ENCODE results near the gene KDM4D.

The KDM4D gene

GRCh38 chr11:94933223-94934130 lies 40.0 kb upstream of the KDM4D start:
- TF ChIP-seq TAF1 (IDR thresholded peaks at IDR 0.05; ENCODE audit: borderline replicate concordance, insufficient read depth, low read length) (no peak), FOXP2 (optimal IDR thresholded peaks at IDR 0.05; ENCODE audit: borderline replicate concordance, extremely low read depth, extremely low read length, insufficient read depth) (no peak), POLR2AphosphoS5 (IDR thresholded peaks at IDR 0.05; ENCODE audit: low read depth, low read length) (no peak)

GRCh38 chr11:94934362-94934761 lies 39.1 kb upstream of the KDM4D start:
- TF ChIP-seq POLR2AphosphoS5 (IDR thresholded peaks at IDR 0.05; ENCODE audit: low read depth, low read length) (no peak), REST (IDR thresholded peaks at IDR 0.05; ENCODE audit: insufficient read depth in 1 of 2, low read depth in 2 of 2, low read length in 2 of 2) (no peak), FOXP2 (optimal IDR thresholded peaks at IDR 0.05; ENCODE audit: borderline replicate concordance, extremely low read depth, extremely low read length, insufficient read depth) (no peak), SIN3A (IDR thresholded peaks at IDR 0.05; ENCODE audit: borderline replicate concordance, insufficient read depth, low read length) (no peak), TAF1 (IDR thresholded peaks at IDR 0.05; ENCODE audit: borderline replicate concordance, insufficient read depth, low read length) (no peak)

- TF ChIP-seq REST (IDR thresholded peaks at IDR 0.05; ENCODE audit: insufficient read depth in 1 of 2, low read depth in 2 of 2, low read length in 2 of 2), result no peak; a peak in 1 of 4 replicates
- 0 out of 2 replicates have a peak, but pooled peaks have one; percentile 19 for TF ChIP-seq SIN3A (IDR thresholded peaks at IDR 0.05; ENCODE audit: borderline replicate concordance, insufficient read depth, low read length)
- no peak for TF ChIP-seq FOXP2 (optimal IDR thresholded peaks at IDR 0.05; ENCODE audit: borderline replicate concordance, extremely low read depth, extremely low read length, insufficient read depth)
These were observed 38.7 kb upstream of the KDM4D start for GRCh38 chr11:94934846-94935245.

GRCh38 chr11:94938095-94939055 lies 35.1 kb upstream of the KDM4D start:
- TF ChIP-seq POLR2AphosphoS5 (IDR thresholded peaks at IDR 0.05; ENCODE audit: low read depth, low read length) (no peak), REST (IDR thresholded peaks at IDR 0.05; ENCODE audit: insufficient read depth in 1 of 2, low read depth in 2 of 2, low read length in 2 of 2) (no peak), SIN3A (IDR thresholded peaks at IDR 0.05; ENCODE audit: borderline replicate concordance, insufficient read depth, low read length) (no peak), FOXP2 (optimal IDR thresholded peaks at IDR 0.05; ENCODE audit: borderline replicate concordance, extremely low read depth, extremely low read length, insufficient read depth) (no peak), TAF1 (IDR thresholded peaks at IDR 0.05; ENCODE audit: borderline replicate concordance, insufficient read depth, low read length) (no peak)

GRCh38 chr11:94939346-94939745 lies 34.2 kb upstream of the KDM4D start:
- no peak for TF ChIP-seq REST (IDR thresholded peaks at IDR 0.05; ENCODE audit: insufficient read depth in 1 of 2, low read depth in 2 of 2, low read length in 2 of 2)
- no peak for TF ChIP-seq TAF1 (IDR thresholded peaks at IDR 0.05; ENCODE audit: borderline replicate concordance, insufficient read depth, low read length)
- TF ChIP-seq SIN3A (IDR thresholded peaks at IDR 0.05; ENCODE audit: borderline replicate concordance, insufficient read depth, low read length), result no peak
- TF ChIP-seq FOXP2 (optimal IDR thresholded peaks at IDR 0.05; ENCODE audit: borderline replicate concordance, extremely low read depth, extremely low read length, insufficient read depth), result no peak
- no peak for TF ChIP-seq POLR2AphosphoS5 (IDR thresholded peaks at IDR 0.05; ENCODE audit: low read depth, low read length)

Measured in PFSK-1 (cell line).